ENCODE results near the gene PARN. TPM values are rescaled to one million over a fixed set of nuclear protein-coding genes. Genes with fewer than 3 reads are reported as not detected.
A peak's percentile ranks its signal among the peaks of the same experiment; 100 is the strongest.

The PARN gene
- total and polyA plus RNA-seq, 3 experiments from 2014 or later: 45.9 to 48.2 (median 46.0) TPM

DNA sequence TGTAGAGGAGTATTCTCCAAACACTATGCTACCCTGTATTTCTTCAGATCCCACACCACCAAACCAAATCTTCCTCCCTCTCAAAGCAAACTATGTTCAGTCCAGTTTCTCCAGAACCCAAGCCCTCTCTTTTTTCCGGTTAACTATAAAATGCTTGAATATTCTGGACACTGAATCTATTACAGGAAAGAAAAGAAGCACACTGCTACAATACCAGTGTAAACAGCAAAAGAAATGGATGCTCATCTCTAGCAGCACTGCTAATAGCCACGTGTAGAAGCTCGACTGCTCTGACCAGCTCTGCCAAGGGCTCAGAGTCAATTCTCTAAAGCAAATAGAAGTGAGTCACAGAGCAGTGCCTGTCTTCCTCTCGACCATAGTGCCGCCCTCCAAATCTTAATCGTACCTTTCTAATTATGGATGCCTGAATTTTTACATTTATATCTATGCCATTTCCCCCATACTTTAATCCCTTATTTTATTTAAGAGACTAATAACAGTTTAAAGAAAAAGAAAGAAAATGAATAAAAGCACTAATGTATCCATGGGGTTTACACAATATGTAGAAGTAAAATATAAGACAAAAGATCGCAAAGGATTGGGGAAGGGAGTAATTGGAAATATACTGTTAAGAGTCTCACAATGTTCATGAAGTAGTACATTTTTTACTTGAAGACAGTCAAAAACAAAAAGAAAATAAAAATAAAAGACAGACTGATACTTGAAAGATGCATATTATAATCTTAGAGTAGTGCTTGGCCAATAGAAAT is 154.5 kb downstream of the PARN start:
- no peak for DNase-seq
- Mint-ChIP-seq H3K36me3 (peaks cover 24 to 59% (median 27%) of the 10 kb centered on the region in 3 donors), H3K9me3 (peaks cover 0 to 9% (median 0%) of the 10 kb centered on the region in 5 donors), H3K4me3 (no peak overlapping the region), H3K27ac (no peak overlapping the region), H3K4me1 (peaks cover 0 to 2% (median 0%) of the 10 kb centered on the region in 3 donors), H3K27me3 (no peaks in the 10 kb centered on the region)
- ChIA-PET CTCF (interaction anchor here (0.6 kb wide), 1 partner anchor 220 kb away, joined by 4 read pairs; no protein-coding TSS in a partner anchor), POLR2A (no interaction called here)
- H3K9me3 ChIP-seq (ENCODE audit: low read length): no peaks in the 10 kb centered on the region
- no peaks in the 10 kb centered on the region for H3K4me1 ChIP-seq (ENCODE audit: insufficient read depth, low read length)
- H3K27me3 ChIP-seq (ENCODE audit: insufficient read depth, low read length, poor library complexity, severe bottlenecking): no peaks in the 10 kb centered on the region
- H3K27ac ChIP-seq (ENCODE audit: low read depth, low read length): no peak overlapping the region
- no peak overlapping the region for H3K4me3 ChIP-seq (ENCODE audit: low read length)
- H3K36me3 ChIP-seq (ENCODE audit: insufficient read depth, low read length): peaks cover 6% of the 10 kb centered on the region

DNA sequence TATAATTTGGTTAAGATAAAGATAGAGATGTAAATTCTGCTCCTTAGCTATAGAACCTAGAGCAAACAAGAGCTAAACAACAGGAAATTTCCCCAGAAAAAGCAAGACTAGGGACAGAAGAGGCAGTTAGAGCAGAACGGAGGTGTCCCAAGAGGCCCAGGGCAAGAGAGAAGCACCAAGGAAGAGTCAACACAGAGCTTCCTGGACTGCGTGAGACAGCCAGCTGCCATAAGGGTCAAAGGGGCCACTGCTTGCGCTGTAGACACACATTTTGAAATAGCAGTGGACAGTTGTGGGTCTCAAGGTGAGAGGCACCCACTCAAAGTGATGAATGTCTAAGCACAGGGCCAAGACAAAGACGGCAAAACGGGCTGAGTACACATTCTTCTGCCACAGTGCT is 156.6 kb downstream of the PARN start:
- no peaks in the 10 kb centered on the region for H3K4me1 Mint-ChIP-seq
- H3K36me3 Mint-ChIP-seq: peaks cover 10 to 41% (median 14%) of the 10 kb centered on the region in 3 donors
- H3K27me3 Mint-ChIP-seq: no peaks in the 10 kb centered on the region
- Histone ChIP-seq H3K27ac (ENCODE audit: low read depth, low read length) (no peak overlapping the region), H3K36me3 (ENCODE audit: insufficient read depth, low read length) (no peaks in the 10 kb centered on the region), H3K27me3 (ENCODE audit: insufficient read depth, low read length, poor library complexity, severe bottlenecking) (no peaks in the 10 kb centered on the region), H3K9me3 (ENCODE audit: low read length) (no peaks in the 10 kb centered on the region), H3K4me3 (ENCODE audit: low read length) (no peak overlapping the region), H3K4me1 (ENCODE audit: insufficient read depth, low read length) (no peaks in the 10 kb centered on the region)
- no peak overlapping the region for H3K4me3 Mint-ChIP-seq
- ChIA-PET CTCF (no interaction called here), POLR2A (no interaction called here)
- peaks cover 0 to 4% (median 0%) of the 10 kb centered on the region in 5 donors for H3K9me3 Mint-ChIP-seq
- H3K27ac Mint-ChIP-seq: peak overlapping the region in 2 of 8 donors; percentile 25 to 32
- no peak for DNase-seq

DNA sequence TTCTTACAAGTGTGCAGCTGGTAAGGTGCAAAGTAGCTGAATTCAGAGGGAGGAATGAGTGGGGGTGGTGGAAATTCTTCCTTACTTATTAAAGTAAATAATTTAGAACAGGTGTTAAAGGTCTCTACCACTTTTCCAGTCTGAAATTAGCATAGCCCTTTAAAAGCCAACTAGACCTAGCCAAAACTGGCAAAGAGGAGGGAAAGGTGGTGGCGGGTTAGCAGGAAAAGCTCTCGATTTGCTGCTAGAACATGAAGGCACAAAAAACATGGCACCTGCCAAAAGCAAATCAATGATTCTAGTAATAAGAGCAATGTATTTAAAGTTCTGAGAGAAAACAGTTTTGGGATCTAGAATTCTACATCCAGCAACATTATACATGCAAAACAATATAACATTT is 157.7 kb downstream of the PARN start:
- POLR2A ChIA-PET: no interaction called here
- no peaks in the 10 kb centered on the region for H3K9me3 Mint-ChIP-seq
- no peaks in the 10 kb centered on the region for H3K36me3 ChIP-seq (ENCODE audit: insufficient read depth, low read length)

DNA sequence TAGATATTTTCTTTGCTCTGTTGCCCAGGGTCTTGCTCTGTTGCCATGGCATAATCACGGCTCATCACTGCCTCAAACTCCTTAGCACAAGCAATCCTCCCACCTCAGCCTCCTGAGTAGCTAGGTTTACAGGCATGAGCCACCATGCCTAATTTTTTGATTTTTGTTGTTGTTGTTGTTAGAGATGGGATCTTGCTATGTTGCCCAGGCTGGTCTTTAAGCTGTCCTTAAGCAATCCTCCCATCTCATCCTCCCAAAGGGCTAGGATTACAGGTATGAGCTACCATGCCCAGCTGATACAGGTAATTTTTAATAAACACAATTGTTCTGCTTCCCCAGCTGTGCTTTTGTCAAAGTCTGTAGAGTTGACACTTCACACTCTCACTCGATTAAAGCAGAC is 159.3 kb downstream of the PARN start:
- Histone ChIP-seq H3K36me3 (ENCODE audit: insufficient read depth, low read length) (no peaks in the 10 kb centered on the region), H3K27ac (ENCODE audit: low read depth, low read length) (no peak overlapping the region), H3K9me3 (ENCODE audit: low read length) (no peaks in the 10 kb centered on the region), H3K4me3 (ENCODE audit: low read length) (no peak overlapping the region), H3K27me3 (ENCODE audit: insufficient read depth, low read length, poor library complexity, severe bottlenecking) (no peaks in the 10 kb centered on the region), H3K4me1 (ENCODE audit: insufficient read depth, low read length) (no peaks in the 10 kb centered on the region)
- Mint-ChIP-seq H3K36me3 (peaks cover 19 to 41% (median 23%) of the 10 kb centered on the region in 3 donors), H3K27ac (no peak overlapping the region), H3K4me3 (no peak overlapping the region), H3K9me3 (no peaks in the 10 kb centered on the region), H3K4me1 (no peaks in the 10 kb centered on the region), H3K27me3 (peaks cover 0 to 1% of the 10 kb centered on the region in 2 donors)
- no peak for DNase-seq
- ChIA-PET CTCF (no interaction called here), POLR2A (no interaction called here)

More for the DNA sequence above, 157.7 kb downstream of the PARN start:
- Histone ChIP-seq H3K9me3 (ENCODE audit: low read length) (no peaks in the 10 kb centered on the region), H3K27me3 (ENCODE audit: insufficient read depth, low read length, poor library complexity, severe bottlenecking) (no peaks in the 10 kb centered on the region), H3K27ac (ENCODE audit: low read depth, low read length) (no peak overlapping the region), H3K4me3 (ENCODE audit: low read length) (no peak overlapping the region), H3K4me1 (ENCODE audit: insufficient read depth, low read length) (no peaks in the 10 kb centered on the region)
- no peak overlapping the region for H3K4me3 Mint-ChIP-seq
- H3K27me3 Mint-ChIP-seq: peaks cover 0 to 1% of the 10 kb centered on the region in 2 donors
- DNase-seq: no peak
- H3K27ac Mint-ChIP-seq: no peak overlapping the region
- H3K4me1 Mint-ChIP-seq: no peaks in the 10 kb centered on the region
- H3K36me3 Mint-ChIP-seq: peaks cover 12 to 41% (median 19%) of the 10 kb centered on the region in 3 donors
- CTCF ChIA-PET: no interaction called here

DNA sequence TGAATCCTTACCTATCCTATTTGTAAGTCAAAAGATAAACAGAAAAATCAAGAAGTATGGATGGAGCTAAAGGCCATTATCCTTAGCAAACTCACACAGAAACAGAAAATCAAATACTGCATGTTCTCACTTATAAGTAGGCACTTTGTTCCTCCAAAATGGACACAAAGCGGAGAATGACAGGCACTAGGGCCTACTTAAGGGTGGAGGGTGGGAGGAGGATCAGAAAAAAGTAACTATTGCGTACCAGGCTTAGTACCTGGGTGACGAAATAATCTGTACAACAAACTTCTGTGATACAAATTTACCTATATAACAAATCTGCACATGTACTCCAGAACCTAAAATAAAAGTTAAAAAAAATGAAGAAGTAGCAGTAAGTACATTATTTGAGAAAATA is 164.3 kb downstream of the PARN start:
- Histone ChIP-seq H3K9me3 (ENCODE audit: low read length) (no peaks in the 10 kb centered on the region), H3K4me3 (ENCODE audit: low read length) (no peak overlapping the region), H3K27me3 (ENCODE audit: insufficient read depth, low read length, poor library complexity, severe bottlenecking) (no peaks in the 10 kb centered on the region), H3K36me3 (ENCODE audit: insufficient read depth, low read length) (no peaks in the 10 kb centered on the region), H3K4me1 (ENCODE audit: insufficient read depth, low read length) (no peaks in the 10 kb centered on the region), H3K27ac (ENCODE audit: low read depth, low read length) (no peak overlapping the region)
- no peak overlapping the region for H3K27ac Mint-ChIP-seq
- POLR2A ChIA-PET: no interaction called here
- H3K4me3 Mint-ChIP-seq: no peak overlapping the region
- no peak for DNase-seq
- peaks cover 35 to 48% (median 42%) of the 10 kb centered on the region in 3 donors for H3K36me3 Mint-ChIP-seq
- peaks cover 0 to 12% (median 9%) of the 10 kb centered on the region in 5 donors for H3K9me3 Mint-ChIP-seq
- CTCF ChIA-PET: no interaction called here
- H3K4me1 Mint-ChIP-seq: peaks cover 0 to 20% (median 12%) of the 10 kb centered on the region in 3 donors
- peaks cover 0 to 1% of the 10 kb centered on the region in 2 donors for H3K27me3 Mint-ChIP-seq

DNA sequence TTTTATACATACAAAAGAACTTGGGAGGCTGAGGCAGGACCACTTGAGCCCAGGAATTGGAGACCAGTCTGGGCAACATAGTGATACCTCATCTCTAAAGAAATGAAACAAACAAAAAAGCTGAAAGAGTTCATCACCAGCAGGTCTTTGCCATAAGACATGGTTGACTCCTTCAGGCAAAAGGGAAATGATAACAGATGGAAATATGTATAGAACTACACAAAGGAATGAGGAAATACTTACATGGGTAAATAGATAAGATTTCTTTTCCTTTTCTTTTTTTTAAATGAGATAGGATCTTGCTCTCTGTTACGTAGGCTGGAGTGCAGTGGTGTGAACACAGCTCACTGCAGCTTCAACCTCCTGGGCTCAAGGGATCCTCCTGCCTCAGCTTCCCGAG is 165.3 kb downstream of the PARN start:
- CTCF ChIA-PET: no interaction called here
- H3K36me3 Mint-ChIP-seq: peaks cover 42 to 52% (median 43%) of the 10 kb centered on the region in 3 donors
- H3K4me3 Mint-ChIP-seq: no peak overlapping the region
- H3K27me3 Mint-ChIP-seq: peaks cover 0 to 1% of the 10 kb centered on the region in 2 donors
- Histone ChIP-seq H3K27me3 (ENCODE audit: insufficient read depth, low read length, poor library complexity, severe bottlenecking) (no peaks in the 10 kb centered on the region), H3K27ac (ENCODE audit: low read depth, low read length) (no peak overlapping the region), H3K4me1 (ENCODE audit: insufficient read depth, low read length) (no peaks in the 10 kb centered on the region), H3K9me3 (ENCODE audit: low read length) (no peaks in the 10 kb centered on the region), H3K4me3 (ENCODE audit: low read length) (no peak overlapping the region), H3K36me3 (ENCODE audit: insufficient read depth, low read length) (no peaks in the 10 kb centered on the region)
- DNase-seq: no peak
- POLR2A ChIA-PET: no interaction called here
- peaks cover 0 to 12% (median 9%) of the 10 kb centered on the region in 5 donors for H3K9me3 Mint-ChIP-seq
- peaks cover 0 to 20% (median 13%) of the 10 kb centered on the region in 3 donors for H3K4me1 Mint-ChIP-seq
- no peak overlapping the region for H3K27ac Mint-ChIP-seq

DNA sequence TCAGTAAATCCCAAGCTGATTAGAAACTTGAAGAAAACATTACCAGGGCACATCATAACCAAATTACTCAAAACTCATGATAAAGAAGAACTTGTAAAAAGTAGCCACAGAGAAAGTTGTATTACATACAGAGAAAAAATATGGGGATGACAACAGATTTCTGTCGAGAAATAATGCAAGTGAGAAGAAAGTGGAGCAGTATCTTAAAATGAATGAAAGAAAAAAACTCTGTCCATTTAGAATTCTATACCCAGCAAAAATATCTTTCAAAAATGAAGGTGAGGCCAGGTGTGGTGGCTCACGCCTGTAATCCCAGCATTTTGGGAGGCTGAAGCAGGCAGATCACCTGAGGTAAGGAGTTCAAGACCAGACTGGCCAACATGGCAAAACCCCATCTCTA is 165.9 kb downstream of the PARN start:
- DNase-seq: no peak
- peaks cover 0 to 12% (median 9%) of the 10 kb centered on the region in 5 donors for H3K9me3 Mint-ChIP-seq
- no peaks in the 10 kb centered on the region for H3K9me3 ChIP-seq (ENCODE audit: low read length)
- CTCF ChIA-PET: no interaction called here
- H3K36me3 Mint-ChIP-seq: peaks cover 42 to 54% (median 43%) of the 10 kb centered on the region in 3 donors
- H3K4me1 ChIP-seq (ENCODE audit: insufficient read depth, low read length): no peaks in the 10 kb centered on the region
- peaks cover 0 to 1% of the 10 kb centered on the region in 2 donors for H3K27me3 Mint-ChIP-seq
- no peaks in the 10 kb centered on the region for H3K36me3 ChIP-seq (ENCODE audit: insufficient read depth, low read length)
- H3K27me3 ChIP-seq (ENCODE audit: insufficient read depth, low read length, poor library complexity, severe bottlenecking): no peaks in the 10 kb centered on the region
- H3K4me1 Mint-ChIP-seq: peaks cover 0 to 20% (median 13%) of the 10 kb centered on the region in 3 donors
- H3K4me3 ChIP-seq (ENCODE audit: low read length): no peak overlapping the region
- no peak overlapping the region for H3K4me3 Mint-ChIP-seq
- H3K27ac Mint-ChIP-seq: no peak overlapping the region
- H3K27ac ChIP-seq (ENCODE audit: low read depth, low read length): no peak overlapping the region
- POLR2A ChIA-PET: no interaction called here

DNA sequence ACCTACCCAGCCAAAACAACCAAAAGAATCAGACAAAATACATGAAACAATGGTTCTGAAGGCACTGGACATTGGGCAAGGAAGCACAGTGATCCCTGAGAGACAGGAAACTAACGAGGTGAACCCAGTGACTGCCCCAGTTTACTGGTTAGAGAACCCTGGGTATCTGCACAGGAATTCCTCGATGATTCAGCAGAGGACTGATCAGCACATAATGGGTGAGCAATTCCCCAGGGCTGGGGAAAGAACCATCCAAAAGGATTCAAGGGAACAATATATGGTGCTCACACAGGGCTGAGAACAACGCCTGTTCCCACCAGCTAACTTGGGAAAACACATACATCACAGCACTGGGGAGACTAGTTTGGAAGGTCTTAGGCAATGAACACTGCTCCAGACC is 167.2 kb downstream of the PARN start:
- Histone ChIP-seq H3K36me3 (ENCODE audit: insufficient read depth, low read length) (no peaks in the 10 kb centered on the region), H3K9me3 (ENCODE audit: low read length) (no peaks in the 10 kb centered on the region), H3K4me1 (ENCODE audit: insufficient read depth, low read length) (no peaks in the 10 kb centered on the region), H3K4me3 (ENCODE audit: low read length) (no peak overlapping the region), H3K27me3 (ENCODE audit: insufficient read depth, low read length, poor library complexity, severe bottlenecking) (no peaks in the 10 kb centered on the region), H3K27ac (ENCODE audit: low read depth, low read length) (no peak overlapping the region)
- Mint-ChIP-seq H3K4me1 (peaks cover 0 to 20% (median 13%) of the 10 kb centered on the region in 3 donors), H3K9me3 (peaks cover 0 to 12% (median 9%) of the 10 kb centered on the region in 5 donors), H3K27me3 (no peaks in the 10 kb centered on the region), H3K36me3 (peaks cover 37 to 58% (median 40%) of the 10 kb centered on the region in 3 donors), H3K27ac (peak overlapping the region in 1 of 8 donors; percentile 83), H3K4me3 (no peak overlapping the region)
- CTCF ChIA-PET: no interaction called here
- POLR2A ChIA-PET: no interaction called here
- DNase-seq: no peak

All from CD8-positive, alpha-beta memory T cell (primary cell).